ENCODE measurements around the gene SEL1L3. TPM values are rescaled to one million over a fixed set of nuclear protein-coding genes. Genes with fewer than 3 reads are reported as not detected.

Gene SEL1L3
- total RNA-seq, 1 experiment from 2014 or later: 5.0 TPM

GRCh38 chr4:25792876-25793275, 69.9 kb downstream of the SEL1L3 start:
- no peak for DNase-seq (ENCODE audit: low read depth)

- DNase-seq (ENCODE audit: low read depth): peak; percentile 26
Observed at GRCh38 chr4:25792200-25792791, 70.5 kb downstream of the SEL1L3 start.

GRCh38 chr4:25790024-25790423, 72.8 kb downstream of the SEL1L3 start:
- DNase-seq (ENCODE audit: low read depth): no peak

- no peak for DNase-seq (ENCODE audit: low read depth)
Observed at GRCh38 chr4:25788703-25789238, 74.0 kb downstream of the SEL1L3 start.

- DNase-seq (ENCODE audit: low read depth): no peak
Observed at GRCh38 chr4:25786497-25787065, 76.2 kb downstream of the SEL1L3 start.

GRCh38 chr4:25783943-25784342, 78.8 kb downstream of the SEL1L3 start:
- DNase-seq (ENCODE audit: low read depth): no peak

- no peak for DNase-seq (ENCODE audit: low read depth)
Observed at GRCh38 chr4:25783126-25783525, 79.7 kb downstream of the SEL1L3 start.

- DNase-seq (ENCODE audit: low read depth): no peak
Observed at GRCh38 chr4:25782482-25782881, 80.3 kb downstream of the SEL1L3 start.

- DNase-seq (ENCODE audit: low read depth): peak; percentile 21
Observed at GRCh38 chr4:25779021-25779420, 83.8 kb downstream of the SEL1L3 start.

- no peak for DNase-seq (ENCODE audit: low read depth)
Observed at GRCh38 chr4:25776795-25777194, 86.0 kb downstream of the SEL1L3 start.

GRCh38 chr4:25775166-25775565, 87.6 kb downstream of the SEL1L3 start:
- no peak for DNase-seq (ENCODE audit: low read depth)

GRCh38 chr4:25773358-25773757, 89.4 kb downstream of the SEL1L3 start:
- DNase-seq (ENCODE audit: low read depth): no peak

GRCh38 chr4:25771672-25772071, 91.1 kb downstream of the SEL1L3 start:
- no peak for DNase-seq (ENCODE audit: low read depth)

GRCh38 chr4:25770847-25771246, 91.9 kb downstream of the SEL1L3 start:
- no peak for DNase-seq (ENCODE audit: low read depth)

- DNase-seq (ENCODE audit: low read depth): peak; percentile 64
Observed at GRCh38 chr4:25769251-25769650, 93.5 kb downstream of the SEL1L3 start.

- DNase-seq (ENCODE audit: low read depth): peak; percentile 62
Observed at GRCh38 chr4:25767877-25768725, 94.7 kb downstream of the SEL1L3 start.

GRCh38 chr4:25760518-25761157, 102.2 kb downstream of the SEL1L3 start:
- peak; percentile 2 for DNase-seq (ENCODE audit: low read depth)

- DNase-seq (ENCODE audit: low read depth): no peak
Observed at GRCh38 chr4:25760048-25760447, 102.7 kb downstream of the SEL1L3 start.

GRCh38 chr4:25759101-25759500, 103.7 kb downstream of the SEL1L3 start:
- DNase-seq (ENCODE audit: low read depth): no peak

- no peak for DNase-seq (ENCODE audit: low read depth)
Observed at GRCh38 chr4:25757452-25757851, 105.3 kb downstream of the SEL1L3 start.

- DNase-seq (ENCODE audit: low read depth): no peak
Observed at GRCh38 chr4:25756503-25756902, 106.3 kb downstream of the SEL1L3 start.

- no peak for DNase-seq (ENCODE audit: low read depth)
Observed at GRCh38 chr4:25755911-25756310, 106.9 kb downstream of the SEL1L3 start.
